Left ventricle myocardium inferior (tissue), 1 donor: ENCODE measurements around the gene GP9. TPM values are rescaled to one million over a fixed set of nuclear protein-coding genes. Genes with fewer than 3 reads are reported as not detected.
"Not testable (repeated sequence)": the region's sequence is repeated elsewhere in the genome, so short reads cannot be mapped to it uniquely, and the experiment has no call there.

Experiments
- DNase-seq: peaks from one replicate; pipeline ENCODE4 v3.0.0-alpha.2; 2020
- H3K27ac ChIP-seq: fragments of 200-600 bp; replicated peaks from 2 replicates; pipeline ENCODE4 v1.8.0; 2021
- H3K27me3 ChIP-seq: fragments of 200-600 bp; 2 replicates; pipeline ENCODE4 v1.8.0; 2021; ENCODE audit warnings: low read depth
- H3K36me3 ChIP-seq: fragments of 200-600 bp; 2 replicates; pipeline ENCODE4 v1.8.0; 2021
- H3K4me1 ChIP-seq: fragments of 200-600 bp; 2 replicates; pipeline ENCODE4 v1.8.0; 2021
- H3K4me3 ChIP-seq: fragments of 200-600 bp; 2 replicates; pipeline ENCODE4 v1.8.0; 2021; ENCODE audit warnings: mild to moderate bottlenecking, moderate library complexity
- H3K9me3 ChIP-seq: fragments of 200-600 bp; replicated peaks from 2 replicates; pipeline ENCODE4 v1.8.0; 2021
- CTCF ChIP-seq: fragments of 200-600 bp; IDR thresholded peaks from 2 replicates; pipeline ENCODE4 v1.8.0; 2021; ENCODE audit warnings: antibody characterized with exemption, mild to moderate bottlenecking, borderline replicate concordance
- intact Hi-C: fragments of 100-400 bp; cut with micrococcal nuclease; formaldehyde crosslinking; loops from one replicate; pipeline ENCODE4 v1.11.0; 2022
- total RNA-seq: library from RNA; stranded (reverse); fragmentation: NEBNext Ultra II Directional; extraction: Animal tissue kit (Norgen Biotek cat#: 25700); gene quantifications from one replicate; pipeline ENCODE4 v1.2.1, GENCODE V29; 2021
- donor health status: DM: no; HTN: yes; CAD: no; lungs with severe emphysema.

GP9 gene
- total RNA-seq, 1 donor from 2014 or later = not detected

- no peak overlapping the region for H3K4me3 ChIP-seq
- no peaks in the 10 kb centered on the region for H3K9me3 ChIP-seq
- H3K4me1 ChIP-seq = peaks cover 23% of the 10 kb centered on the region
- no peak for DNase-seq
- intact Hi-C loops = no loop called here
- H3K27me3 ChIP-seq = no peaks in the 10 kb centered on the region
- peak; percentile 27 for TF ChIP-seq CTCF
- H3K27ac ChIP-seq = no peak overlapping the region
- H3K36me3 ChIP-seq = peaks cover 16% of the 10 kb centered on the region
Observed at GRCh38 chr3:129106320-129106719, 45.7 kb downstream of the GP9 start.

- Histone ChIP-seq H3K4me3 (no peak overlapping the region), H3K27ac (no peak overlapping the region), H3K4me1 (peaks cover 16% of the 10 kb centered on the region), H3K36me3 (peaks cover 16% of the 10 kb centered on the region), H3K27me3 (no peaks in the 10 kb centered on the region), H3K9me3 (no peaks in the 10 kb centered on the region)
- intact Hi-C loops = no loop called here
- DNase-seq = no peak
- no peak for TF ChIP-seq CTCF
Observed at GRCh38 chr3:129106866-129107565, 46.4 kb downstream of the GP9 start.

- Histone ChIP-seq H3K27ac (no peak overlapping the region), H3K9me3 (no peaks in the 10 kb centered on the region), H3K4me3 (no peak overlapping the region), H3K27me3 (no peaks in the 10 kb centered on the region), H3K36me3 (peaks cover 16% of the 10 kb centered on the region), H3K4me1 (peaks cover 15% of the 10 kb centered on the region)
- TF ChIP-seq CTCF = no peak
- no peak for DNase-seq
- intact Hi-C loops = no loop called here
Observed at GRCh38 chr3:129107793-129108192, 47.2 kb downstream of the GP9 start.

GRCh38 chr3:129111076-129111780, 50.6 kb downstream of the GP9 start:
- H3K27me3 ChIP-seq, H3K4me3 ChIP-seq, H3K27ac ChIP-seq, H3K9me3 ChIP-seq, intact Hi-C loops, DNase-seq: not testable (repeated sequence)
- peaks cover 18% of the 10 kb centered on the region for H3K36me3 ChIP-seq
- H3K4me1 ChIP-seq = peaks cover 14% of the 10 kb centered on the region

Other genes starting within 250 kb of the GP9 start
- 35.9 TPM for gene ACAD9, start 181.2 kb upstream of the GP9 start, total RNA-seq
- 0.25 TPM for gene CFAP92, start 66.7 kb upstream of the GP9 start, total RNA-seq
- 1.5 TPM for gene EFCC1, start 59.5 kb upstream of the GP9 start, total RNA-seq
- gene RAB43, start 61.0 kb downstream of the GP9 start, total RNA-seq = 3.3 TPM
- gene ISY1, start 100.3 kb downstream of the GP9 start, total RNA-seq = 21.3 TPM
- 490 TPM for gene CNBP, start 123.1 kb downstream of the GP9 start, total RNA-seq
- gene COPG1, start 188.8 kb downstream of the GP9 start, total RNA-seq = 86.1 TPM
- gene HMCES, start 218.1 kb downstream of the GP9 start, total RNA-seq = 38.5 TPM